Embryonic facial prominence (tissue), 1 donor: ENCODE measurements around the gene ACAP3.

ENCODE experiments used
- DNase-seq: peaks from one replicate; pipeline ENCODE4 v3.0.0-alpha.2; 2016; ENCODE audit errors: extremely low spot score

The ACAP3 gene

DNA sequence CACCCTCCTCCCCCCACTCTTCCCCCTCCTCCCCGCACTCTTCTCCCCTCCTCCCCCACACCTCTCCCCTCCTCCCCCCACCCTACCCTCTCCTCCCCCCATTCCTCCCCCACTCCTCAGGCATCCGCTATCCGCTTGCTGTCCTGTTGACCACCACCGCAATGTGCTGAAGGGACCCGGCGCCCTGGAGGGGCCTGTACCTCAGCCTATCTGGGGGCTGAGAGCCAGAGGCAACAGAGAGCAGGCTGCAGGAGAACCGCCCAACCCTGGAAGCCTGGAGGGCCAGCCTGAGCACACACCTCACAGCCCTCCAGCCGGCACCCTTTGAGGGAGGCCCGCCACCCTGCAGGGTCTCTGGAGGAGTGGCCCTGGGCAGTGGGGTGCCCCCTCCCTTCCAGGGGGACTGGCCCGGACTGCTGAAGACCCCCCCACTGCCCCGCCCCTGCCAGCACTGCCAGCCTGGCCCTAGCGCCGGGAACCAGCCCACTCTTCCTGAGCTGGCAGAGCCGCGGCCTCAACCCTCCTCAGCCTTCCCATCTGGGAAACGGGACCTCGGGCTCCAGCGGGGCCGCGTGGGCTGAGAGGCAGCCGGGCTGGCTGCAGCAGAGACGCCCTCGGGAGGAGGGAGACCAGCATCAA is 62.4 kb downstream of the ACAP3 start:
- no peak for DNase-seq

DNA sequence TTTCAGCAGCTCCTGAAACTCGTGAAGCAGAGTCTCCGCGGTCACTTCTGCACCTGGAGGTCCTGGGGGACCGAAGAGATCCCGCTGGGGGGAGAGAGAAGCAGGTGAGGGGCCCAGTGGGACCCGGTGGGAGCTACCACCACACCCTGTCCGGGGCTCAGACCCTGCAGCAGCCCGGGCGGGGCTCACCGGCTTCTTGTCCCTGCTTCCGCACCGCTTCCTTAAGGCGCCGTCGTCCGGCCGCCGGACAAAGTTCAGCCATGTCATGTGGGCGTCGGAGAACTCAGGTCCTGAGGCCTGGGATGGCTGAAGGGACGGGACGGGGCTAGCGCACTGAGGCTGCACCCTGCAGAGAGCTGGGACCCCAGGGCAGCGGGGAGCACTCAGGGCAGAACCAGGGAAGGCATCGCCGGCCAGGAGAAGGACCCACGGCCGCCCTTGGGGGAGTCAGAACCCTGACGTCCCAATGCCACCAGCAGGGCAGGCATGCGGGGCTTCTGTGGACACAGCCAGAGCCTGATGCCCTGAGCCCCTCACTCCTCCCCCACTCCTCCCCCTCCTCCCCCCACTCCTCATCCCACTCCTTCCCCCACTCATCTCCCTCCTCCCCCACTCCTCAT is 63.4 kb downstream of the ACAP3 start:
- DNase-seq, result no peak

DNA sequence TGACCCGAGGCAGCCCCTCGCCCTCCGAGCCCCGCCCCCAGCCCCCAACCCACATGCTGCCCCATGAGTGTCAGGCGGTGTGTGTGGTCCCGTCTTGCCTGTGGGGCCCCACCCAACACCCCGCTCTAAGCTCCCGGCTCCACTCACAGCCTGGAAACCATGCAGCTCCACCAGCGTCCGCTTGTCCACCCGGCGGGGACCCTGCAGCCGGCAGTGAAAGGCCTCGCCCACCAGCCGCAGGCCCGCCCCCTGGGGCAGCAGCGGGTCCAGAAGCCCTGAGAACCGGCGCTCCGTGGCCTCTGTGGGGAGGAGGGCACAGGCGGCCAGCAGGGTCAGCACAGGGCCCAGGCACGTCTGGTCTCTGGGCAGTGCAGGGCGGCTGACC is 63.9 kb downstream of the ACAP3 start:
- no peak for DNase-seq

DNA sequence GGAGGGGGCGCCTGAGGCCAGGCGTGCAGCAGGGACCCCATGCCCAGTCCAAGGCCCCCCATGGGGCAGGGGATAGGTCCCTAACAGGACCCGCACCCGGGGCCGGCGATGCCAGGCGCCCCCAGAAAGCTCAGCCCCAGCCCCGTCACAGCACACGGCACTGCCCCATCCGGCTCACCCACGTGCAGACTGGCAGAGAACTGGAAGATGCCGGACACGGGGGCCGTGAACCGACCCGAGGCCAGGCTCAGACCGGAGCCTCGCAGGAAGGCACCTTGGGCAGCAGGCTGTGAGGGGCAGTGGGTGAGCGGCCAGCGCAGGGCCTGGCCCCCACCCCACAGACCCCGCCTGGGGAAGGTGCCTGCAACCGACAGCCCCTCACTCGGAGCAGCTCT is 64.5 kb downstream of the ACAP3 start:
- no peak for DNase-seq

DNA sequence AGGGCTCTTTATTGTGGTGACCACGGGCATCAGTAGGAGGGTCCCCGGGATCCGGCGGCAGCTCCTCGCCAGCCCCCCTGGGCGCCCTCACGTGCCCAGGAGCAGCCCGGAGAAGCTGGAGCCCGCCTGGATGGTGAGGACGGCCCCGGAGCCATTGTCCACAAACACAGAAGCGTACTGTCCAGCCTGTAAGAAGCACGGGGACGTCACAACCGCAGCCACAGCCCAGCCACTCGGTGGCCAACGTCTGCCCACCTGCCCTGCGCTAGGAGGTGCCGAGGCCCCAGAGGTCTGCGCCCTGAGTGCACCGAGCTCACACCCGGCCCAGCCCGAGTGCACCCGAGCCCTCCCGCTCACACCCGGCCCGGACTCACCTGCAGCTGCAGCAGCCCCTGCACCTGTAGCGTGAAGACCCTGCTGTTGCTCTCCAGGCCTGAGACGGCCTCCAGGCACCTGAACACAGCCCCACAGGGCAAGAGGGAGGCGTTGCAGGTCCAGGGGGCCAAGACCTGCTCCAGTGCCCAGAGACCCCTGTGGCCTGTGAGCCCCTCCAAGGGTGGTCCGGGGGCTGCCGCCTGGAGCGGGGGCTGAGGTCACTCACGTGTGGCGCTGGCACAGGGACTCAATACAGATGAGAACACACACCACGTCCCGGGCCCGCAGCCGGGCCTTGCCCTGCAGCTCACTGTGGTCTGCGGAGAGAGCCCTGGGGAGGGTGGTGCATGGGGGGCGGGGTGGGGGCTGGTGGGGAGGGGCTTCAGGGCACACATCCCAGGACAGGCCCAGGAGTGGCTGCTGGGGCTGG is 65.1 kb downstream of the ACAP3 start:
- DNase-seq, result no peak
